Fibroblast of villous mesenchyme (primary cell): Measurements from ENCODE around the gene OR11L1. TPM values are rescaled to one million over a fixed set of nuclear protein-coding genes. Genes with fewer than 3 reads are reported as not detected.

Source experiments
- DNase-seq: peaks from one replicate; pipeline ENCODE4 v3.0.0-alpha.2; 2010; ENCODE audit warnings: low read depth
- H3K4me3 ChIP-seq: 2 replicates; pipeline ENCODE4 v1.5.1; 2011; ENCODE audit warnings: low read depth, mild to moderate bottlenecking, low read length
- total RNA-seq: library from RNA; depleted of rRNA; stranded (reverse); fragments of >200 nt; gene quantifications from 2 replicates; pipeline ENCODE4 v1.2.3, GENCODE V29; 2012
- TF ChIP-seq, protein P1 (sequence below): IDR thresholded peaks from 2 replicates; pipeline ENCODE4 v1.5.1; 2012; ENCODE audit warnings: low read depth, mild to moderate bottlenecking, low read length; ENCODE audit not compliant: insufficient read depth

The OR11L1 gene
- total RNA-seq, 1 donor: not detected

DNA sequence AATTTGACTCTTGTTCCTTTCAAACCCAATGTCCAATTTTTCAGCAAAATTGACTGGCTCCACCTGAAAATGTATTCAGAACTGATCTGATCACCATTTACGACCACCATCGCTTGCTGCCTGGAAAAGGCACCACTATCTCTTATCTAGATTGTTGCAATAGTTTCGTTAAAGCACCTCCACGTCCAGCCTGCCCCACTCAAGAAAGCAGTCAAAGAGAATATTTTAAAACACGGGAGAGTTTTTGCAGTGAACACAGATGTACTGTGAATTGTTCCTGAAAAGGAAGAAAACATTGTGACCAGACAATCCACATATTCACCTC lies 4.0 kb upstream of the OR11L1 start:
- H3K4me3 ChIP-seq: no peak overlapping the region
- no peak for DNase-seq
- TF ChIP-seq, protein P1, sequence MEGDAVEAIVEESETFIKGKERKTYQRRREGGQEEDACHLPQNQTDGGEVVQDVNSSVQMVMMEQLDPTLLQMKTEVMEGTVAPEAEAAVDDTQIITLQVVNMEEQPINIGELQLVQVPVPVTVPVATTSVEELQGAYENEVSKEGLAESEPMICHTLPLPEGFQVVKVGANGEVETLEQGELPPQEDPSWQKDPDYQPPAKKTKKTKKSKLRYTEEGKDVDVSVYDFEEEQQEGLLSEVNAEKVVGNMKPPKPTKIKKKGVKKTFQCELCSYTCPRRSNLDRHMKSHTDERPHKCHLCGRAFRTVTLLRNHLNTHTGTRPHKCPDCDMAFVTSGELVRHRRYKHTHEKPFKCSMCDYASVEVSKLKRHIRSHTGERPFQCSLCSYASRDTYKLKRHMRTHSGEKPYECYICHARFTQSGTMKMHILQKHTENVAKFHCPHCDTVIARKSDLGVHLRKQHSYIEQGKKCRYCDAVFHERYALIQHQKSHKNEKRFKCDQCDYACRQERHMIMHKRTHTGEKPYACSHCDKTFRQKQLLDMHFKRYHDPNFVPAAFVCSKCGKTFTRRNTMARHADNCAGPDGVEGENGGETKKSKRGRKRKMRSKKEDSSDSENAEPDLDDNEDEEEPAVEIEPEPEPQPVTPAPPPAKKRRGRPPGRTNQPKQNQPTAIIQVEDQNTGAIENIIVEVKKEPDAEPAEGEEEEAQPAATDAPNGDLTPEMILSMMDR: no peak

DNA sequence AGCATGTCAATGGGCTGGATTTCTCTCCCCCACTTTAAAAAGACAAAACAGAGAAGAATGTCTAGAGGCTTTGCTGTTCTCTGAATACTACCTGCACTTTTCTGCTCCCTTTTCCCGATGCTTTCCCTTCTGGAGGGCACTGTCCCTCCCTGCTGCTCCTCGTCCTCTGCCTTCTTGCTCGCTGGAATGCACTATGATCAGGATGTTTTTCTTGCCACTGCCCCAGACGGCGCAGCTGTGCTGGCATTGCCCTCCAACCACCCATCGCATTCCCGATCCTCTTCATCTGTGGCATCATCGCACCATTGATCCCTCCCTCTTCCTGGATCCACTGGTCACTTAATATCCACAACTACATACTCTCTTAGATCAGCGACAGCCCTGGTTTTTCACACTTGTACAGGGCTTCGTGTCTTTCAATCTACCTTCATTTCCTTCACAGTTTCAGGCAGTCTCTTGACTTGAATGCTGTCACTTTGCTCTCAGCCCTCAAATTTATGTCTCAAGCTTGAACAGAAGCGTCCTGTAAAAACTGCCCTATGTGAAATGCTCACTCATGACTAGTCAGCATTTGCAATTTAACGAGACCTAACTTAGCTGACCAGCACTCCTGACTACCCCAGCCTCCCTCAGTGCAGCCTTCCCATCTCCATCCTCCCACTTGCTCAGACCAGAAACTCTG lies 3.5 kb upstream of the OR11L1 start:
- DNase-seq: no peak
- H3K4me3 ChIP-seq: no peak overlapping the region
- TF ChIP-seq, protein P1: no peak

DNA sequence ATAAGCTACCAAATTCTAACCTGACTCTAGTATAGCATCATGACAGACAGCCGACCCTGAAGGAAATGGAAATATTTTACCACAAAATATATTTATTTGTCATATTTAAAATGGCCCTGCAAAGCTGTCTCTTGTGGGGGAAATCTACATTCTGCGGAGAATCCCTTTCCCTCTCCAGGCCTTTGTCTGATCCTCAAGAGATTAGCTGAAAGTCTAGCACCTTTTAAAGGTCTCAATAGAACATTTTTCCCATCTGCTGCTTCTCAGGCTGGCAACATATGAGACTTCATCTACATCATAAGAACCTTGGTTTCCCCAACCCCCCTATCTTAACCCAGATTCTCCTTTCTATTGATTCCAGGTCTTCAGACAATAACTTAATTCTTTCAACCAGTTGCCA lies 1.7 kb upstream of the OR11L1 start:
- TF ChIP-seq, protein P1: no peak
- no peak overlapping the region for H3K4me3 ChIP-seq
- DNase-seq: no peak

DNA sequence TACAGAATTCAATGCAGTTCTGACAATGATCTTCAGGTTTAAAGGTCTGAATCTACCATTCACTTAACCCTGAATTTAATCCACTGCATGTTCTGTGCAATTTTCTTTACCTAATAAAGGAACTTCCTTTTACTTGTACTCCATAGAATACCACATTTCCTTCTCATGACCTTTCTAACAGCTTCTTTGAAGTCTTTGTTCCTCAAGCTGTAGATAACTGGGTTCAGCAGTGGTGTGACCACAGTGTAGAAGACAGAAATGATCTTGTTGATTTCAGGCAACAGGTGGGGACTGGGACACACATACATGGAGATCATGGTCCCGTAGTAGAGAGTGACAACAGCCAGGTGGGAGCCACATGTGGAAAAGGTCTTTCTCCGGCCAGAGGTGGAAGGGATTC lies 878 bp downstream of the OR11L1 start:
- DNase-seq: no peak
- no peak overlapping the region for H3K4me3 ChIP-seq
- TF ChIP-seq, protein P1: no peak

DNA sequence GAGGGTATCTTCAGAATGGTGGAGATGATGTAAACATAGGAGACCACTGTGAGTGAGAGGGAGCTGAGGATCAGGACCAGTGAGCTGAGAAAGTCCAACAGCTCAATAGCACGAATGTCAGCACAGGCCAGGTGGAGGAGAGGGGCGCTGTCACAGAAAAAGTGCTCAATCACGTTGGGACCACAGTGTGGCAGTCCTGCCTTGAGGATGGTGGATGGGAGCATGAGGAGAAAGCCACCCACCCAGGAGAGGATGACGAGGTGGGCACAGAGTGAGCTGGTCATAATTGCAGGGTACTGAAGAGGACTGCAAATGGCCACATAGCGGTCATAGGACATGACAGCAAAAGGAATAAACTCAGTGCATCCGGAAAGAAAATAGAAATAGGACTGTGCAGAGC lies 8.1 kb downstream of the OR11L1 start:
- TF ChIP-seq, protein P1: no peak
- H3K4me3 ChIP-seq: no peak overlapping the region
- DNase-seq: no peak

DNA sequence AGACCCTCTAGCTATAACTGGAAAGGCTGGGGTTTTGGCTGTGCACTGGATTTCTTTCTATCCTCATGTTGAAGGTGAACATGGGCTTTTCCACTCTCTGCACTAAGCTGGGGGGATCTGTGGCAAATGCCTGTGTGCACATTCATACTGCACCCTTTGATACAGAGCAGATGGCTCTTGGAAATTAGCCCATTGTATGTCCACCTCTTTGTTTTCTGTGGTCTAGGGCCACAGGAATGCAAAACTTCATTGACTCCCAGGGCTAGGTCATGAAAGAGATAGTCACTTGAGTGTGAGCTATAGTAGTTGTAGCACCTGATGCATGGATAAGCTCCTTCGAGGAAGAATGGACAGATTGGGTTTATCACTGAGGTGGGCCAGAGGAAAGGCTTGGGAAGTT lies 12.0 kb downstream of the OR11L1 start:
- no peak for DNase-seq
- TF ChIP-seq, protein P1: no peak
- no peak overlapping the region for H3K4me3 ChIP-seq

DNA sequence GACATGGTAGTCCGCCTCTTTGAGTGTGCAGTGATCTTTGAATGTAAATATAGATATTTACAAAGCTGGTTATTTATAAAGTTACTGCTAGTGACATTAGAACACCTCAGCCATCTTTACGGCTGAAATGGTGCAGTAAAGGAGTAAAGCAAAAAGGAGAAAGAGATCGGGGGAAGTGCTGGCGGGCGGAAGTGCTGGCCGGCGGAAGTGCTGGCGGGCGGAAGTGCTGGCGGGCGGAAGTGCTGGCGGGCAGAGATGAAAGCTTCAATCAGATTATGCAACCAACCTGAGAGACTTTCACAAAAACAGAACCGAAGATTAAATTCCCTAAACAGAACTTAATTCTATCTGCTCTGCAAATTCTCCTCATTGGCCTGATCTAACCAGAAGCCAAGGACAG lies 16.3 kb downstream of the OR11L1 start:
- TF ChIP-seq, protein P1: no peak
- H3K4me3 ChIP-seq: no peak overlapping the region
- no peak for DNase-seq
